HG03045 (cell line): Measurements from ENCODE around the gene C2CD4B.

Experiments
- ATAC-seq: cut with Tn5 transposase; IDR thresholded peaks from one replicate; pipeline ENCODE4 v1.9.1; 2021; ENCODE audit warnings: mild to moderate bottlenecking, moderate library complexity; ENCODE audit not compliant: unreplicated experiment

C2CD4B gene, protein sequence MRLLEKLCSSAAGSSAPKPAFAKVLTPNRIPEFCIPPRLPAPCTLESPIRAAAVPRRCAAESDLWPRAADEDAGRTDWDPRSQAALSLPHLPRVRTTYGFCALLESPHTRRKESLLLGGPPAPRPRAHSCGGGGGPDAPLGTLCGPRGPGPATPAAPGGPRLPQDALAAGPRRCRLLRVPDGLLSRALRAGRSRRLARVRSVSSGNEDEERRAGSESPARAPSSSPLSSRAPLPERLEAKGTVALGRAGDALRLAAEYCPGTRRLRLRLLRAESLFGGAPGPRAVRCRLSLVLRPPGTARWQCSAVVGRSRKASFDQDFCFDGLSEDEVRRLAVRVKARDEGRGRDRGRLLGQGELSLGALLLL

DNA sequence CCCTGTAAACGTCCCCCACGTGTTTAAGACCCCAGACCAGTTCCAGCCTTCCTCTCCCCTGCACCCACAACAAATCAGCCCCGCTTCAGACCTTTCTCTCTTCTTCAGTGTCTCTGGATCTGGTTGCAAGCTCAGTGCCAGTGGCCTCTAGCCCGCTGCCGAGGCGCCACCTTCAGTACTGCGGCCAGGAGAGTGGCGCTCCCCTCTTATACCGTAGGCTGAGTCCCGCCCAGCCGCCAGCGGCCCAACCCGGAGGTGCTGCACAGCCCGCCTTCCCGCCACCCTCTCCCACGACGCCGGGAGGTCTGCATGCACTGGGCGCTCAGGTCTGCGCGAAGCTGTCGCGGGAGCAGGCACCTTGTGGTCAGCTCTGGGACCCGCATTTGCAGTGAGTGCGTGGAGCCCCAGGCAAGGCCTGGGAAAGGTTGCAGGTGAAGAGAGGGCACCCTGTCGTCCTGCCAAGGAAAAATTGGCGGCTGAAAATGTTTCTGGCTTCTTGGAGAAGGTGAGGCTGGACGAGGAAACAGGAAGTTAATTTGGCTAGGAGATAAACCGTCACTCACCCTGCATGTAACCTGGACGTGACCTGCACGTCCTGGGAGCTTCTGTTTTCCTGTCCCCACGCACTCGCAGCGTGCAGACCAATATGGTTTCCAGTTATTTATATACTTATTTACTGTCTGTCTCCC, at the start of gene C2CD4B:
Gene C2CD4B, minus strand, starts transcription at position 182 of the 689 bp plus-strand sequence. CDS start 301 bp downstream, outside the sequence.
- no peak for ATAC-seq

DNA sequence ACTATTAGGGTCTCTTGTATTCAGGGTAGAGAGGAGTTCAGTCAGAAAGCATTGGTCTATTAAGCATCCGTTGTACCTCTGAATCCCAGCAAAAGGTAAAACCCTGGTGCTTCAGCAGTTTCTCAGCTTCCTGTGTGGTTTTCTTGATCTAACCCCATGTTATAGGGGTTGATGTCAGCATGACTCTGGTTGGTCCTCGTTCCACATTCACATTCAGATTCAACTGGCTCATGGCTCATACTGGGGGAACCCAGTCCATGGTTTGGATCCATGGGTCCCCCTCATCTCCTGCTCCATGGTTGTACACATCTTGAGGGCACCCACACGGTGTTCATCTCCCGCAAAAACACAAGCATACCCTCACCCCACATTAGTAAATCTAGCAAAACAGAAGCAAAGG, 47.7 kb upstream of the C2CD4B start:
- no peak for ATAC-seq

DNA sequence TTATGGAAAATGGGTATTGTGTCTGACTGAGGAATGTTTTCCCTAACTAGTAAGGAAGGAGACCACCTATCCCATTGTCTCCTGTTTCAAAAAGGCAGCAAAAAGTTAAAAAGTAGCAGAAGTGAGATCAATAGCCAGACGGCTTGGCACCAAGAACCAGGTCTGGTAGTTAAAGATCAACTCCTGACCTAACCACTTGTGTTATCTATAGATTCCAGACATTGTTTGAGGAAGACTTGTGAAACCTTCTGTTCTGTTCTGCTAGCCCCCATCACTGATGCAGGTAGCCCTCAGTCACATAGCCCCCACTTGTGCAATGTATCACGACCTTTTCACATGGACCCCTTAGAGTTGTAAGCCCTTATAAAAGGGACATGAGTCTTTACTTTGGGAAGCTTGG, 46.3 kb upstream of the C2CD4B start:
- ATAC-seq: no peak

DNA sequence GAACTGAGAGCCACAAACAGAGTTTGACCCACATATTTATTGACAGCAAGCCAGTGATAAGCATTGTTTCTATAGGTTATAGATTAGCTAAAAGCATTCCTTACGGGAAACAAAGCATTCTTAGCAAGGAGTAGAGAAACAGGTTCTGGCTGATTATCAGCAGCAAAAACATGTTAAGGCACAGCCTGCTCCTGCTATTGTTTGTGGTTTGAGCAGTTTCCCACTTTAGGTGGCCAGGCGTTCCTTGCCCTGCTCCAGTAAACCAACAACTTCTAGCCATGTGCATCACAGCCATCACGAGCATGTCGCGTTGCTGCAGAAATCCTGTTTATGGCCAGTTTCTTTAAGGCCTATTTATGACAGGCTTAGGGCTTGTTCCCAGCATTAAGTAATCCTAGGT, 44.7 kb upstream of the C2CD4B start:
- no peak for ATAC-seq

DNA sequence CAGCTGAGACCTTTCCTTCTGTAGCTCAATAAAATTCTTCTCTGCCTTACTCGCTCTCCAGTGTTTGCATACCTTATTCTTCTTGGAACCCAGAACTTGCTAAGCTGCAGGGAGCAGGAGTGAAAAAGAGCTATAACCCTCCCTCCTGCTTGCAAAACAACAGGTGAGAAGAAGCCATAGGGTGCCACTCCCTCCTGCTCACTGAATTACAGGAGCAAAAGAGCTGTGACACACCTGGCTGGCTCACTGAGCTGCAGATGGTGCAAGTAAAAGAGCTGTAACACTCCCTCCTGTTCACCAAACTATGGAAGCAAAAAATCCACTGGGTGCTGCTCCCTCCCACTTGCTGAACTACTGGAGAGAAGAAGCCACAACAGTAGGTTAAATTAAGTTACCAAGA, 44.2 kb upstream of the C2CD4B start:
- no peak for ATAC-seq

DNA sequence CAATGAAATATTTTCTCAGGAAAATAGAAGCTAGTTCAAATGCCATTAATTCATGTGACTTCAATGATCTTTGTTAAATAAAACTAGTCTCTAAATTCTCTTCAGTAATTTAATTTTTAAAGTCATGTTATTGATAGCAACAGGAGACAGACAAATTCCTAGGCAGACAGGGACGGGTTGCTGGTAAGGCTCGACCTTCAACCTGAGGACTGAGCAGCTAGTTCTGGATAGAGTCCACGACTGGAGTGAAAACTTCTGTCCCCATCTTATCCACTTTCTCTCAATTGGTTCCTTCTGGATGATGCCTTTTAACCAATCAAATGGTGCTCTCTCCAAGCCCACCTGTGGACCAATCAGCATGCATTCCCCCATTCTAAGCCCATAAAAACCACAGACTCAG, 43.8 kb upstream of the C2CD4B start:
- no peak for ATAC-seq

DNA sequence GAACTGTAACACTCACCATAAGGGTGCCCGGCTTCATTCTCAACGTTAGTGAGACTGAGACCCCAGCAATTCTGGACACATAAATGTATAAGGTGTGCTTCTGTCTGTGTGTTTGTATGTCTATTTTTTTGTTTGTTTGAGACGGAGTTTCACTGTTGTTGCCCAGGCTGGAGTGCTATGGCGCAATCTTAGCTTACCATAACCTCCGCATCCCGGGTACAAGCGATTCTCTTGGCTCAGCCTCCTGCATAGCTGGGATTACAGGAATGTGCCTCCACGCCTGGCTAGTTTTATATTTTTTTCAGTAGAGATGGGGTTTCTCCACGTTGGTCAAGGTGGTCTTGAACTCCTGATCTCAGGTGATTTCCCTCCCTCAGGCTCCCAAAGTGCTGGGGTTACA, 43.3 kb upstream of the C2CD4B start:
- ATAC-seq: no peak

DNA sequence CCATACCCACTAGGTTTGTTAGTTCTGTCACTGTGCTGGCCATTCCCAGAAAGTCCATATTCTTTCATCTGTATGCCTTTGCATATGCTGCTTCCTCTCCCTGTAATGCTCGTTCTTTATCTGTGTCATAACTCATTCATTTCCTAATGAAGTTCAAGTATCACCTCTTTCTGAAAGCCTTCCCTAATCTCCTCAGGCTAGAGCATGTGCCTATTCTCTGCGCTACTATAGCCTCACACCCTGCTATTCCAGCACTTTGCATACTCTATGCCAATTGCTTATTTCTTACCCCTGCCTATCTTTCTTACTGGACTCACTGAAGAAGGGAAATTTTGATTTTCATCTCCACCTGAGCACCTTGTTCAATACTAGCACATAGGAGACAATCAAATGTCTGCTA, 25.6 kb upstream of the C2CD4B start:
- ATAC-seq: no peak

DNA sequence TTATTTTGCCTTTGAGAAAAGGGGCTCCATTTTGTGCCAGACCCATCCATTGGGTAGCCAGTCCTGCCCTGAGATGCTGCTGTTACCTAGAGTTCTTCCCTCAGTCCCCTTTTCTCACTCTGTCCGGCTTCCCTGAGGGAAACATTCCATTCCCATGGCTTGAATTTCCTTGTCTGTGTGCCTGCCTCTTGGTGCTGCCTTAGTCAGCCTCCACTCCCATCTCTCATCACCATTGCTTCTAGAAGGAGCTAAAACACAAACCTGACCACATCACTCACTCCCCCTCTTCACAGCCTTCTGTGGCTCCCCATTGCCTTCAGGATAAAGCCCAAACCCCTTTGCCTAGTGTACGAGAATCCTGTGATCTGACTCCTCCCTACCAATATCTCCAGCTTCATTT, 25.2 kb upstream of the C2CD4B start:
- no peak for ATAC-seq

DNA sequence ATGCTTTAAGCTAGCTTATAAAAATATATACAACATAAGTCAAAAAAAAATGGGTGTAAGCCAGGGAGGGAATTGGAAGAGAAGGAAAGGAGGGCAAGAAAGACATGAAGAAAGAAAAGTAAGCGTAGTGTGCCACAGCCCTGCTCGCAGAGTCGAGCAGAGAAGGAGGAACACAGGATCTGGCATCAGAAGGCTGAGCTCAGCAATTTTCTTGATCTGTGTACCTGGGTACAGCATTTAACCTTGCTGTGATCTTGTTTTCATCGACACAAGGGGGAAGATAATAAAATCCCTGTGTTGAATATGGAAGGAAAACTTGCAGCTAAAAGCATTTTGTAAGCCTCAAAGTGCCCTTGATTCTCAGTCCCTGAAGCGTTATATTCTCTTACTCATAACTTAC, 23.7 kb upstream of the C2CD4B start:
- ATAC-seq: no peak

DNA sequence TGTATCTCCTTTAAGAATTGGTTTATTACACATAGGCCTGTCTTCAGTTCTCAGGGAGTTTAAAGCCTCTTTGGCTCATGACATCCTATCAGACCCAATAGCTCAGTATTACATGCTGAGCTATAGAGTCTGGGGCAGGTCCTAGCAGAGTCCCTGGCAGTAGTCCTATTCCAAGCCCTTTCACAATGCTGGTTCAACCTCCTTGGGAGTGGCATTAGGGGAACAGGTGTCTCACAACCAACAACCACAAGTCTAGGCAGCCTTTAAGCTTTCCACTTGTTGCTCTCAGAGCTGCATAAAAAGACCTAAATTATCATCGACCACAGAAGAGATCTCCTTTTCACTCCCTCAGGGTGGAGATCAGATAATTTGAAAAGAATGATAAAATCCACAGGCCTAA, 22.8 kb upstream of the C2CD4B start:
- ATAC-seq: no peak

DNA sequence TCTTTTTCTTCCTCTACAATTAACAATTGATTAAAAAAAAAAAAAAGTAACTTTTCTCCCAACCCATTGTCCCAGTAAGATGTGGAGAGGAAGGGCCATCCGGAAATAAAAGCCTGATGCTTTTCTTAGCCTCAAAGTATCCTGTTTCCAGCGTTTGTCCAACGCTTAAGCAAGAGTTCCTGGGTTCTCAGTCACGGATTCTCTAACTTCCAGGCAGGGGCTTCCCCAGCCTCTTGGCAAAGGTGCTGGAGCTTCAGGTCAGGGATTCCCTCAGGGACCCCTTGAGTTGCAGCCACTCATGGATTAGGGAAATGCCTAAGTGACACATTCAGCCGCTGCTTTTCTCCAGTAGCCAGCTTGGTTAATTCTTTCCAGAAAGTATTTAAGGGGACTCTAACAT, 22.3 kb upstream of the C2CD4B start:
- ATAC-seq: no peak

DNA sequence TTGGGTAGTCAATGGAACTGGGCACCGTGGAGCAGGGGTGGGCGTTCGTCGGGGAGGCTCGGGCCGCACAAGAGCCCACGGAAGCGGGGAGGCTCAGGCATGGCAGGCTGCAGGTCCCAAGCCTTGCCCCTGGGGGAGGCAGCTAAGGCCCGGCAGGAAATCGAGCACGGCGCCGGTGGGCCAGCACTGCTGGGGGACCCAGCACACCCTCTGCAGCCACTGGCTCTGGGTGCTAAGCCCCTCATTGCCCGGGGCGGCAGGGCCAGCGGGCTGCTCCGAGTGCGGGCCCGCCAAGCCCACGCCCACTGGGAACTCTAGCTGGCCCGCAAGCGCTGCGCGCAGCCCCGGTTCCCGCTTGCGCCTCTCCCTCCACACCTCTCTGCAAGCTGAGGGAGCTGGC, 21.5 kb upstream of the C2CD4B start:
- ATAC-seq: no peak

DNA sequence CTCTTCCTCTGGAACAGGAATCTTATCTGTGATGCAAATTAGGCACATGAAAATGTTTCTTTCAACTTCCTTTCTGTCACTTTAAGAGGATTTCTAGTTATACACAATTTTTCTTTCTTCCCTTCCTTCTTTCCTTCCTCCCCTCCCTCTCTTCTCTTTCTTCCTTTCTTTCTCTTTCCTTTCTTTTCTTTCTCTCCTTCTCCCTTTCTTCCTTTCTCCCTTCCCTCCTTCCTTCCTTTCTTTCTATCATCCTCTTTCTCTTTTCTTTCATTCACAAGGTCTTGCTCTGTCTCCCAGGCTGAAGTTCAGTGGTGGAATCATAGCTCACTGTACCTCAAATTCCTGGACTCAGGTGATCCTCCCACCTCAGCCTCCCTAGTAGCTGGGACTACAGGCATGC, 18.0 kb upstream of the C2CD4B start:
- no peak for ATAC-seq

DNA sequence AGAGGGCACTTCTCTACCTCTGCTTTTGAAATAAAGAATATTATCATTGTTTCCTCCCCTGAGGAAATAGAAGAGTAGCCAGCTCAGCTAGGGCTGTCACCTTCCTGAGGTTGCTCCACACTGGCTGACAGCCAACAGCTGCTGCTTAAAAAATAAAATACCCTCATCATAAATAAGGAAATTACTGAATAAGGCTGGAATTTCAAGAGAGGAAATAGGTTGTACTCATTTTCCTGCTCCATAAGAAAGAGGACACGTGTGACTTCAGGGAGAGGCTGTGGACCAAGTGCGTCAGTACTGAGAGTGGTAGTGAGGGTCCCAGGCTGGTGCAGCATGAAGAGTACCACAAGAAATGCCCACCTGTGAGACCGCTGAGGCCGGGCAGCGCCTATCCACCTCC, 8.1 kb upstream of the C2CD4B start:
- ATAC-seq: no peak

DNA sequence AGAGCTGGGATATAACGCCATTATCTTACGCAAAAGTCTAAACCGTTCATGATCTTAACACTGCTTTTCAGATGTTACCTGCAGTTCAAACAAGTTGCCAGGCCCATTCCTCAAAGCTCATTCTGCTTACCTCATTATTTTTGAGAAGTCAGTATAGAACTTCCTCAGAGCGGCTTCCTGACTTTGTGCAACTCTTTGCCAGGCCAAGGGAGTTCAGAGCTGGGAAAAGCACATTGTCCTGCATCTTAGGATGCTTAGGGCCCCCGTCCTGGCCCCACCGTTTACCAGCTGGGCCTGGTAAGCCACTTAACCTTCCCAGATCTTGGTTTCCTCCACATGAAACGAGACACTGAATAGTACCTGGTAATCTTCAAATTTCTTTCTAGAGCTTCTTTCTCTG, 6.8 kb upstream of the C2CD4B start:
- ATAC-seq: no peak

DNA sequence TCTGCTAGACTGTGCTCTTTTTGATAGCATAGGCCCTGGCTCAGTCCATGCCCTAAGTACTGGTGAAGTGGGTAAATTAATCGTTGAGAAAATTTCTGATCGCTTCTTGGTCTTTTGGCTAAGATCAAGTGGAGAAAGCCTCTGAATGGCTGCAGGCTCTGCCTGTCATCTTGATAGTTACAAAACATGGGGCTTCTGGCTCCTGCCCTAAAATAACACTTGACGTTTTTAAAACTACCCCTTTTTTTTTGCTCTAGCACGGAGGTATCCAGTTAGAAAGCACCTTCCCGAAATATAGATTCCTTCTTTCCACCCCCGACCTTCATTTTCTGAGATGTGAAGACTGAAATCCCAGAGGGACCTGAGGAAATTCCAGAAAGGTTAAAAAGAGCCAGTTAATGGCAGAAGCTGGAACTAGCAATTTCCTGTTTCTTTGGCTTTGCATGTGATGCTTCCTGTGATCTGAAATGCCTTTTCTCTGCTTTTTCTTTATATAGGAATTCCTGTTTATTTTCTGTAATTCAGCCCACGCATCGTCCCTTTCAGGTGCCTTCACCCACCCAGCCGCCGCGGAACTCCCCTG, 799 bp upstream of the C2CD4B start:
- ATAC-seq: no peak

DNA sequence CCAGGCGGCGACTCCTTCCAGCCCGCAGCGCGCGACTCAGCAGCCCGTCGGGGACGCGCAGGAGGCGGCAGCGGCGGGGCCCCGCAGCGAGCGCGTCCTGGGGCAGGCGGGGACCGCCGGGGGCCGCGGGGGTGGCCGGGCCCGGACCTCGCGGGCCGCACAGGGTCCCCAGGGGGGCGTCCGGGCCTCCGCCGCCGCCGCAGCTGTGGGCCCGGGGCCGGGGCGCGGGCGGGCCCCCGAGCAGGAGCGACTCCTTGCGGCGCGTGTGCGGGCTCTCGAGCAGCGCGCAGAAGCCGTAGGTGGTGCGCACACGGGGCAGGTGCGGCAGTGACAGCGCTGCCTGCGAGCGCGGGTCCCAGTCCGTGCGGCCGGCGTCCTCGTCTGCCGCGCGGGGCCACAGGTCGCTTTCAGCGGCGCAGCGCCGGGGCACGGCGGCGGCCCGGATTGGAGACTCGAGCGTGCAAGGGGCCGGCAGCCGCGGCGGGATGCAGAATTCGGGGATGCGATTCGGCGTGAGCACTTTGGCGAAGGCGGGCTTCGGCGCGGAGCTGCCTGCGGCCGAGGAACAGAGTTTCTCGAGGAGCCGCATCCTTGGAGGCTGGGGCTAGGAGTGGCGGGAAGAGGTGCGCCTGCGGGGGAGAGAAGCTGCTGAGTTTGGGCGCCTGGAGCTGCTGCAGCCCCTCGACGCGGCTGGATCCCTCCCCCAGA, 535 bp downstream of the C2CD4B start:
- no peak for ATAC-seq

DNA sequence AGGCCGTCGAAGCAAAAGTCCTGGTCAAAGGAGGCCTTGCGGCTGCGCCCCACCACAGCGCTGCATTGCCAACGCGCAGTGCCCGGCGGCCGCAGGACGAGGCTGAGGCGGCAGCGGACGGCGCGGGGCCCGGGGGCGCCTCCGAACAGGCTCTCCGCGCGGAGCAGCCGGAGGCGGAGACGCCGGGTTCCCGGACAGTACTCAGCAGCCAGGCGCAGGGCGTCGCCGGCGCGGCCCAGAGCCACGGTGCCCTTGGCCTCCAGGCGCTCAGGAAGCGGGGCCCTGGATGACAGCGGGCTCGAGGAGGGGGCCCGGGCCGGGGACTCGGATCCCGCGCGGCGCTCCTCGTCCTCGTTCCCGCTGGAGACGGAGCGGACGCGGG, 1.1 kb downstream of the C2CD4B start:
- no peak for ATAC-seq

DNA sequence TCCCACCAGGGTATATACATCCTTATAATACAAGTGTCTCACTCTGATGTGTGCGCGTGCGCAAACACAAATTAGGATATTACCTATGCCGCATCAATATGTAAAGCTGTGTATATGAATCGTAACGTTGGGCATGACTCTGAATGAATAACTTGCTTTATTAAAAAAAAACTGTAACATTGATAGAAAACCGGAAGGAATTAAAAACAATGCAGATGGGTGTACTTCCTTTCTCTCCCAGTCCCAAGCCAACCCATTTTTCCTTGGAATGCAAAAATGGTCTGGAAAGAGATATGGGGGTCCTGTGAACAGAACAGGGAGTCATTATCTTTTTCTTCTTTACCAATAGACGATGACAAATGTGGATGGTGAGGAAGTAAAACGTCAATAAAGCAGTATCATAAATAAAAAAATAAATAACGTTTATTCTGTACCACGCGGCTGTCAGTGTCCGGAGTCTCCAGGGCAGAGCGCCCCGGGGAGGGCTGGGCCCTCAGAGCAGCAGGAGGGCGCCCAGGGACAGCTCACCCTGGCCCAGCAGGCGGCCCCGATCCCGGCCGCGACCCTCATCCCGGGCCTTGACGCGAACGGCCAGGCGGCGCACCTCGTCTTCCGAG, 1.6 kb downstream of the C2CD4B start:
- no peak for ATAC-seq

DNA sequence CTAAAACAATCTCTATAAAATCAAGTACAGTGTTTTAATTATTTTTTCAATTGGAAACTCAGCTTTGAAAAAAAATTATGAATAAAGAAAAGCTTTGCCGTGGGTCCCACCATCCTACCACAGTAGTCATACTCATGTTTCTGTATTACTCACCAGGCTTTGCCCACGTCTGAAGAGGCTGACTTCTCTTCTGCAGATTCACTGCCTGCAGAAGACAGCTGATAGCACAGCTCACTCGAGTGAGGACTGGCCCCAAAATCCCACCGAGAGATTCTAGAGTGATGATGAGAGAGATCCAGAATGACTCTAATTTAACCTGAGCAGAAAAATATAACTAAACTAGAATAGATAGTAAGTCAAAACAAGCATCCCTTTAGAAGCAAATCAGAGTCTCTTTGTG, 11.9 kb downstream of the C2CD4B start:
- ATAC-seq: no peak
